NT2/D1 (cell line): Measurements from ENCODE around the gene SLC44A4.
"Not testable (repeated sequence)": the region's sequence is repeated elsewhere in the genome, so short reads cannot be mapped to it uniquely, and the experiment has no call there.

Source experiments
- YY1 ChIP-seq: IDR thresholded peaks from 2 replicates; pipeline ENCODE4 v1.6.1; 2011; ENCODE audit not compliant: insufficient read length, insufficient read depth
- ZNF274 ChIP-seq: IDR thresholded peaks from 2 replicates; pipeline ENCODE4 v1.6.1; 2011; ENCODE audit warnings: mild to moderate bottlenecking, low read depth, low read length

- not testable (repeated sequence) for TF ChIP-seq YY1, ZNF274
Observed at GRCh38 chr6:31817133-31817928, 61.5 kb downstream of the SLC44A4 start.
